ENCODE measurements around the gene KCNIP4.

- TF ChIP-seq CTCF (IDR thresholded peaks at IDR 0.05; ENCODE audit: insufficient read depth, low read depth, low read length) (no peak), EZH2 (IDR thresholded peaks at IDR 0.05; ENCODE audit: insufficient read depth, low read length) (no peak)
These were observed 209.8 kb downstream of the KCNIP4 start for GRCh38 chr4:21738821-21739220.
